IPS DF 6.9 (cell line): Measurements from ENCODE around the gene C1S.
"Not testable (repeated sequence)": the region's sequence is repeated elsewhere in the genome, so short reads cannot be mapped to it uniquely, and the experiment has no call there.

Source experiments
- DNase-seq: peaks from one replicate; pipeline ENCODE4 v3.0.0-alpha.2; 2013; ENCODE audit warnings: low read depth, low spot score
- H3K27ac ChIP-seq: one replicate; pipeline ENCODE4 v1.5.1; 2013; ENCODE audit warnings: low read length, control low read depth
- H3K27me3 ChIP-seq: 2 replicates; pipeline ENCODE4 v1.6.1; 2013; ENCODE audit warnings: mild to moderate bottlenecking, low read length; ENCODE audit not compliant: control insufficient read depth, insufficient read depth
- H3K36me3 ChIP-seq: 2 replicates; pipeline ENCODE4 v1.6.1; 2013; ENCODE audit warnings: low read length; ENCODE audit not compliant: control insufficient read depth, insufficient read depth
- H3K4me1 ChIP-seq: 2 replicates; pipeline ENCODE4 v1.6.1; 2013; ENCODE audit warnings: low read length; ENCODE audit not compliant: control insufficient read depth, insufficient read depth
- H3K4me3 ChIP-seq: 2 replicates; pipeline ENCODE4 v1.5.1; 2013; ENCODE audit warnings: mild to moderate bottlenecking, low read length
- H3K9me3 ChIP-seq: 2 replicates; pipeline ENCODE4 v1.6.1; 2013; ENCODE audit warnings: low read length, inconsistent platforms; ENCODE audit not compliant: control insufficient read depth, insufficient read depth
- WGBS: extraction: QIAGEN DNeasy Blood & Tissue Kit; methylation state at CpG from one replicate; pipeline ENCODE4 v1.1.7; 2013; ENCODE audit warnings: mixed read lengths, missing lambda C conversion rate; ENCODE audit not compliant: insufficient read length, insufficient coverage; 5-methylcytosine and 5-hydroxymethylcytosine counted together

C1S gene

DNA sequence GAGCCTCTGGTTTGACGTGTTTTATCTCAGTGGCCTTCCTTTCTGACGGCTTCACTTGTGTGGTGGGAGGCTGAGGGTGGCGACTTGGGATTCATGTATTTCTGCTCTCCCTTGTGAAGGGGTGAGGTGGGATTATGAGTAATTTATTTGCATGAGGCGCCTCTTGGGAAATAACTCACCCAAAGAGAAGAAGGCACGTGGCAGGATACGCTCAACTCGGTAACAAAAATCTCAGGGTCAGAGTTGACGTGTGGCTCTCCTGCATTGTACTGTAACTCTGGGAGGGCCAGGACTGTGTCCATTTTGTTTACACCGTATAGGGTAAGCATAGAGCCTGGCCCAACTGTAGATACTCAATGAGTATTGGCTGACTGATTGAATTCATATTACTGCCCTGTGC, 14.6 kb upstream of the C1S start:
- no CpG with 5 or more reads among the region's 9 CpGs for WGBS
- no peak overlapping the region for H3K27ac ChIP-seq
- DNase-seq = no peak

DNA sequence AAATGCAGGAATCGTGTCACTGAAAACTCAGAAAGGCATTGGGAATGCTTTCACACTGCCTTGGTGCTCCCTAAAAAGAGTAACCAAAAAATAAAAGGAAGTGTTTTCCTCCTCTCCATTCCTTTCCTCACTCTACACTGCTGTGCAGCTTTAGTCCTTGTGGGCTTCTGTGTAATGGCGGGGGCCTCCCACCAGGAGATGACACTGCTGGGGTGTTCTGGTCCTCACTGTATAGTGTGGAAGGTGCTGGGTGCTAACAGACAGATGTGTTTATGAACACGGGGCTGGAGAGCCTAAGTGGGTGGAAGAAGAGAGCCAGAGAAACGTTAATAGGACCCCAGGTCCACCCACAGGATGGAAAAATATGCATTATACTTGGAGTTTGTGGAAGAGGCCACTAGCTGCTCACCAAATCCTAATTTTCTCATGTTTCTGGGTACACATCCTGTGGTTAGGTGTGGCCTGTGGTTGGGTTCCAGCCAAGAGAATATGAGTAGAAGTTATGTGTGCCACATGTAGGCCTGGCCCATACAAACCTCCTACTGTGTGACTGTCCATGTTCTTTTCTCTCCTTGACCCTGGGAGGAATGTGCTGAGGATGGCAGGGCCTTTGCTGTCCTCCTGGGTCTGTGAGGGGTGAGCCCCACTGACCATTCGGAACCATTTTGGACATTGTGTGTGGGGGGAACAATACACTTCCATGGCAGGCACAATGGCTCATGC, 14.0 kb upstream of the C1S start:
- Histone ChIP-seq H3K4me3 (no peak overlapping the region), H3K36me3 (no peaks in the 10 kb centered on the region), H3K9me3 (no peaks in the 10 kb centered on the region), H3K4me1 (no peaks in the 10 kb centered on the region), H3K27ac (no peak overlapping the region), H3K27me3 (no peaks in the 10 kb centered on the region)
- no CpG with 5 or more reads among the region's 5 CpGs for WGBS
- no peak for DNase-seq

More for the DNA sequence above, 14.6 kb upstream of the C1S start:
- no peaks in the 10 kb centered on the region for H3K9me3 ChIP-seq
- H3K27me3 ChIP-seq = no peaks in the 10 kb centered on the region
- H3K4me3 ChIP-seq = no peak overlapping the region
- no peaks in the 10 kb centered on the region for H3K36me3 ChIP-seq
- H3K4me1 ChIP-seq = no peaks in the 10 kb centered on the region

DNA sequence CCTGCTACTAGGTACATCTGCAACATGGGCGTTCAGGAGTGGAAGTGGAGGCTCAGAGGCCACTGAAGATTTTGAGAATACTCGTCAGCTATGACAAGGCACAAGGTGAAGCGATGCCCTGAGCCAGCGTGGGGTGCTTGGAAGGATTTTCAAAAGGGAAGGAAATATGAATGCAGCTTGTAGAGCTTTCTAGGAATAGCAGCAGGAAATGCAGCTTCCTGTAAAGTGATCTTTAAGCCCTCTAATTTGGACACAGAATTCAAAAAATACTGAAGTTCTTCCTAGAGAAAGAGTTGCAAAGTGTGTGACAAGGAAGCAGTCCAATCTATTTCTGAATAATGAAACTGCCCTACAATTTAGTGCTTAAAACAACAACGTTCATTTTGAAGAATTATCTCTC, 13.2 kb upstream of the C1S start:
- WGBS = no CpG with 5 or more reads among the region's 5 CpGs
- no peaks in the 10 kb centered on the region for H3K36me3 ChIP-seq
- no peaks in the 10 kb centered on the region for H3K9me3 ChIP-seq
- no peak overlapping the region for H3K27ac ChIP-seq
- H3K4me1 ChIP-seq = no peaks in the 10 kb centered on the region
- H3K27me3 ChIP-seq = no peaks in the 10 kb centered on the region
- no peak for DNase-seq
- no peak overlapping the region for H3K4me3 ChIP-seq

GRCh38 chr12:7049445-7049951, 11.0 kb upstream of the C1S start:
- H3K4me3 ChIP-seq, H3K9me3 ChIP-seq, H3K27ac ChIP-seq, DNase-seq, H3K36me3 ChIP-seq, H3K4me1 ChIP-seq, H3K27me3 ChIP-seq: not testable (repeated sequence)
- WGBS = no CpG with 5 or more reads among the region's 10 CpGs

- WGBS = no CpG with 5 or more reads among the region's 3 CpGs
- H3K36me3 ChIP-seq, H3K4me3 ChIP-seq, H3K27me3 ChIP-seq, H3K9me3 ChIP-seq, H3K27ac ChIP-seq, DNase-seq, H3K4me1 ChIP-seq: not testable (repeated sequence)
These were observed 10.5 kb upstream of the C1S start for GRCh38 chr12:7049973-7050372.

DNA sequence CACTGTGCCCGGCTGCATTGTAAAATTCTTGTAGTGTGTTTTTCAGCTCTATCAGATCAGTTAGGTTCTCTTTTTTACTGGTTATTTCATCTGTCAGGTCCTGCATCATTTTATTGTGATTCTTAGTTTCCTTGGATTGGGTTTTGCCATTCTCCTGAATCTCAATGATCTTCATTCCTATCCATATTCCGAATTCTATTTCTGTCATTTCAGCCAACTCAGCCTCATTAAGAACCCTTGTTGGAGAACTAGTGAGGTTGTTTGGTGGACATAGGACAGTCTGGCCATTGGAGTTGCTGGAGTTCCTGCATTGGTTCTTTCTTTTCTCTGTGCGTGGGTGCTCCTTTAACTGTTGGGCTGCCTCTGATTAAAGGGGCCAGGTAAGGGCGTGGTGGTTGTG, 5.6 kb upstream of the C1S start:
- WGBS = no CpG with 5 or more reads among the region's 4 CpGs
- Histone ChIP-seq H3K9me3 (no peaks in the 10 kb centered on the region), H3K27me3 (no peaks in the 10 kb centered on the region), H3K27ac (no peak overlapping the region), H3K4me1 (no peaks in the 10 kb centered on the region), H3K36me3 (no peaks in the 10 kb centered on the region), H3K4me3 (no peak overlapping the region)
- DNase-seq = no peak

DNA sequence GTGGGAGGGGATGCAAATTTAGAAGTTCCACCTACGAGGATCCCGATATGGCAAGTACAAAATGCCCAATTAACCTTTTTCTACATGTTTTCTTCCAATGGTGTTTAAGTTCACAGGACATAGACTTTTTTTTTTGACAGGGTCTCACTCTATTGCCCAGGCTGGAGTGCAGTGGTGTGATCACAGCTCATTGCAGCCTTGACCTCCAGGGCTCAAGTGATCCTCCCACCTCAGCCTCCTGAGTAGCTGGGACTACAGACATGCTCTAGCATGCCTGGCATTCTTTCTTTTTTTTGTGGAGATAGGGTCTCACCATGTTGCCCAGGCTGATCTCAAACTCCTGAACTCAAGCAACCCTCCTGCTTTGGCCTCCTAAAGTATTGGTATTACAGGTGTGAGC, 4.8 kb upstream of the C1S start:
- not testable (repeated sequence) for H3K36me3 ChIP-seq, H3K4me1 ChIP-seq
- no CpG with 5 or more reads among the region's 2 CpGs for WGBS

GRCh38 chr12:7058163-7058845, 2.2 kb upstream of the C1S start:
- Histone ChIP-seq H3K9me3 (no peaks in the 10 kb centered on the region), H3K4me3 (no peak overlapping the region), H3K4me1 (peaks cover 2% of the 10 kb centered on the region; the same call in 1 of the 2 replicates), H3K27me3 (no peaks in the 10 kb centered on the region), H3K36me3 (no peaks in the 10 kb centered on the region), H3K27ac (no peak overlapping the region)
- no CpG with 5 or more reads among the region's 3 CpGs for WGBS
- DNase-seq = no peak

More for the DNA sequence above, 4.8 kb upstream of the C1S start:
- H3K9me3 ChIP-seq, DNase-seq, H3K27ac ChIP-seq, H3K27me3 ChIP-seq, H3K4me3 ChIP-seq: not testable (repeated sequence)

GRCh38 chr12:7058850-7059395, 1.6 kb upstream of the C1S start:
- Histone ChIP-seq H3K27ac (no peak overlapping the region), H3K4me1 (peaks cover 2% of the 10 kb centered on the region; the same call in 1 of the 2 replicates), H3K27me3 (no peaks in the 10 kb centered on the region), H3K9me3 (no peaks in the 10 kb centered on the region), H3K4me3 (no peak overlapping the region), H3K36me3 (no peaks in the 10 kb centered on the region)
- no peak for DNase-seq
- no CpG with 5 or more reads among the region's 9 CpGs for whole genome bisulfite sequencing

DNA sequence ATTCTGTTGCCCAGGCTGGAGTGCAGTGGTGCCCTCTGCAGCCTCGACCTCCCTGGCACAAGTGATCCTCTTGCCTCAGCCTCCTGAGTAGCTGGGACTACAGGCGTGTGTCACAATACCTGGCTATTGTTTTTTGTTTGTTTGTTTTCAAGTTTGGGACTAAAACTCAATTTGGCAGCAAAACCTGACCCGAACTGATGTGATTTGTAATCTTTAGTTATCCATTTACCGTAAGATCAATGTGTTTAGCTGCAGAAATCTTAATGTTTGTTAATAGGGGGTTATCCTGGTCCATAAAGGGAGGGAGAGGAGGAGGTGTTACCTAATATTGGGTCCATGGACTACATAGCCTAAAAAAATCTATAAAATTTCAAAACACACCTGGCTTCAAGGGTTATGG, 738 bp upstream of the C1S start:
- H3K4me3 ChIP-seq = no peak overlapping the region
- no peaks in the 10 kb centered on the region for H3K27me3 ChIP-seq
- no CpG with 5 or more reads among the region's 4 CpGs for WGBS
- H3K36me3 ChIP-seq = no peaks in the 10 kb centered on the region
- no peak overlapping the region for H3K27ac ChIP-seq
- H3K4me1 ChIP-seq = peaks cover 2% of the 10 kb centered on the region; the same call in 1 of the 2 replicates
- H3K9me3 ChIP-seq = no peaks in the 10 kb centered on the region
- DNase-seq = no peak
